Lower lobe of right lung (tissue), 2 donors: ENCODE results near the gene NTM. TPM values are rescaled to one million over a fixed set of nuclear protein-coding genes. Genes with fewer than 3 reads are reported as not detected.
A peak's percentile ranks its signal among the peaks of the same experiment; 100 is the strongest.

Experiments
- ATAC-seq, 2 donors: fragments of 200-7000 bp; cut with Tn5 transposase; one replicate each; pipeline ENCODE4 v1.9.1; 2020 to 2022; ENCODE audit warnings: mild to moderate bottlenecking in 2 of 2, moderate library complexity in 2 of 2
- DNase-seq: peaks from one replicate; pipeline ENCODE4 v3.0.0-alpha.2; 2020
- H3K27ac ChIP-seq: fragments of 200-600 bp; one replicate; pipeline ENCODE4 v1.8.0; 2022
- H3K27me3 ChIP-seq: fragments of 200-600 bp; one replicate; pipeline ENCODE4 v1.8.0; 2022; ENCODE audit warnings: low read depth
- H3K36me3 ChIP-seq: fragments of 200-600 bp; one replicate; pipeline ENCODE4 v1.8.0; 2022; ENCODE audit warnings: mild to moderate bottlenecking
- H3K4me1 ChIP-seq: fragments of 200-600 bp; one replicate; pipeline ENCODE4 v1.8.0; 2022
- H3K4me3 ChIP-seq: fragments of 200-600 bp; one replicate; pipeline ENCODE4 v1.8.0; 2022; ENCODE audit warnings: mild to moderate bottlenecking
- H3K9me3 ChIP-seq: fragments of 200-600 bp; one replicate; pipeline ENCODE4 v1.8.0; 2022
- CTCF ChIP-seq: fragments of 200-600 bp; IDR thresholded peaks from one replicate; pipeline ENCODE4 v1.8.0; 2022; ENCODE audit warnings: antibody characterized with exemption, mild to moderate bottlenecking
- intact Hi-C: fragments of 100-400 bp; cut with DNase I; formaldehyde crosslinking; loops from one replicate; pipeline ENCODE4 v1.11.0; 2022
- total RNA-seq: library from RNA; stranded (reverse); fragmentation: NEBNext Ultra II Directional; extraction: Animal tissue kit (Norgen Biotek cat#: 25700); gene quantifications from one replicate; pipeline ENCODE4 v1.2.1, GENCODE V29; 2021
- donor health status: DM: no; HTN: yes; CAD: no; lungs with severe emphysema.

The NTM gene
- total RNA-seq, 1 donor from 2014 or later, result 2.3 TPM

- Histone ChIP-seq H3K4me1 (no peaks in the 10 kb centered on the region), H3K27me3 (no peaks in the 10 kb centered on the region), H3K36me3 (no peaks in the 10 kb centered on the region), H3K4me3 (no peak overlapping the region), H3K9me3 (no peaks in the 10 kb centered on the region), H3K27ac (no peak overlapping the region)
- TF ChIP-seq CTCF, result no peak
- ATAC-seq (no peak), DNase-seq (no peak)
- intact Hi-C loops, result no loop called here
Measured at GRCh38 chr11:131457163-131457562, 86.7 kb downstream of the NTM start.

- TF ChIP-seq CTCF, result no peak
- intact Hi-C loops, result no loop called here
- Histone ChIP-seq H3K4me3 (no peak overlapping the region), H3K9me3 (no peaks in the 10 kb centered on the region), H3K4me1 (no peaks in the 10 kb centered on the region), H3K27me3 (peaks cover 10% of the 10 kb centered on the region), H3K27ac (no peak overlapping the region), H3K36me3 (no peaks in the 10 kb centered on the region)
- DNase-seq (no peak), ATAC-seq (no peak)
Measured at GRCh38 chr11:131458421-131458820, 88.0 kb downstream of the NTM start.

- Histone ChIP-seq H3K4me1 (no peaks in the 10 kb centered on the region), H3K27me3 (peaks cover 24% of the 10 kb centered on the region), H3K27ac (no peak overlapping the region), H3K4me3 (no peak overlapping the region), H3K36me3 (no peaks in the 10 kb centered on the region), H3K9me3 (no peaks in the 10 kb centered on the region)
- DNase-seq, result no peak
- intact Hi-C loops, result no loop called here
- no peak for ATAC-seq
- TF ChIP-seq CTCF, result no peak
Measured at GRCh38 chr11:131460931-131461330, 90.5 kb downstream of the NTM start.

GRCh38 chr11:131462622-131463021, 92.2 kb downstream of the NTM start:
- Histone ChIP-seq H3K36me3 (no peaks in the 10 kb centered on the region), H3K9me3 (no peaks in the 10 kb centered on the region), H3K27ac (no peak overlapping the region), H3K4me3 (no peak overlapping the region), H3K4me1 (no peaks in the 10 kb centered on the region), H3K27me3 (peaks cover 24% of the 10 kb centered on the region)
- TF ChIP-seq CTCF, result no peak
- intact Hi-C loops, result no loop called here
- DNase-seq (no peak), ATAC-seq (peak in 1 of 2 donors; percentile 49)

- DNase-seq, result no peak
Measured at GRCh38 chr11:131463162-131463561, 92.7 kb downstream of the NTM start.

More at GRCh38 chr11:131463162-131463561, 92.7 kb downstream of the NTM start:
- intact Hi-C loops, result no loop called here
- Histone ChIP-seq H3K27me3 (peaks cover 24% of the 10 kb centered on the region), H3K4me1 (no peaks in the 10 kb centered on the region), H3K27ac (no peak overlapping the region), H3K4me3 (no peak overlapping the region), H3K9me3 (no peaks in the 10 kb centered on the region), H3K36me3 (no peaks in the 10 kb centered on the region)
- no peak for ATAC-seq
- TF ChIP-seq CTCF, result no peak
